Left lung (tissue), 10 donors: ENCODE measurements around the gene SOX8. TPM values are rescaled to one million over a fixed set of nuclear protein-coding genes. Genes with fewer than 3 reads are reported as not detected.

ENCODE experiments used
- ATAC-seq: fragments of 200-7000 bp; cut with Tn5 transposase; one replicate; pipeline ENCODE4 v1.9.1; 2020; ENCODE audit warnings: moderate library complexity
- DNase-seq, 4 donors: peaks; one replicate each; pipeline ENCODE4 v3.0.0-alpha.2; 2013 to 2020
- H3K27ac ChIP-seq, 2 donors: fragments of 200-600 bp; sonication (generic) in 1 of 2; one replicate each; pipeline versions ENCODE4 v1.5.0 to v1.8.0; 2020 to 2021
- H3K27me3 ChIP-seq, 2 donors: fragments of 200-600 bp; sonication (generic) in 1 of 2; one replicate each; pipeline versions ENCODE4 v1.5.0 to v1.8.0; 2020 to 2021
- H3K36me3 ChIP-seq, 2 donors: fragments of 200-600 bp; sonication (generic) in 1 of 2; one replicate each; pipeline versions ENCODE4 v1.5.0 to v1.8.0; 2020 to 2021
- H3K4me1 ChIP-seq, 2 donors: fragments of 200-600 bp; one replicate each; pipeline ENCODE4 v1.8.0; 2021
- H3K4me3 ChIP-seq, 2 donors: fragments of 200-600 bp; sonication (generic) in 1 of 2; one replicate each; pipeline versions ENCODE4 v1.5.0 to v1.8.0; 2020 to 2021; ENCODE audit warnings: mild to moderate bottlenecking in 1 of 2
- H3K9me3 ChIP-seq, 2 donors: fragments of 200-600 bp; sonication (generic) in 1 of 2; one replicate each; pipeline versions ENCODE4 v1.5.0 to v1.8.0; 2020 to 2021
- CTCF ChIP-seq, 2 donors: fragments of 200-600 bp; sonication (generic) in 1 of 2; IDR thresholded peaks; one replicate each; pipeline versions ENCODE4 v1.5.0 to v1.8.0; 2021; ENCODE audit warnings: antibody characterized with exemption in 2 of 2
- intact Hi-C, 2 donors: fragments of 100-400 bp; cut with DNase I; formaldehyde crosslinking; loops; one replicate each; pipeline versions ENCODE4 v1.11.2 to v1.14.2; 2022
- polyA plus RNA-seq, 6 donors: library from polyadenylated mRNA; unstranded; fragments of 120-200 nt; gene quantifications; one replicate each; pipeline ENCODE4 v1.2.1, GENCODE V29; 2013; ENCODE audit not compliant: insufficient read length in 6 of 6
- total RNA-seq, 2 donors: library from RNA; stranded (reverse); fragmentation: NEBNext Ultra II Directional; extraction: Animal tissue kit (Norgen Biotek cat#: 25700); gene quantifications; one replicate each; pipeline ENCODE4 v1.2.1, GENCODE V29; 2021
- donor health status: DM: no; HTN: yes; CAD: no.
- donor health status: DM: no; HTN: no; CAD: no.

Gene SOX8
- total and polyA plus RNA-seq, 8 donors: 0.26 to 4.1 (median 2.5) TPM

- intact Hi-C loops: no loop called here
- Histone ChIP-seq H3K27me3 (peaks cover 31 to 80% of the 10 kb centered on the region in 2 donors), H3K9me3 (no peaks in the 10 kb centered on the region), H3K27ac (no peak overlapping the region), H3K4me3 (peak overlapping the region; percentile 21 to 42), H3K4me1 (peaks cover 0 to 20% of the 10 kb centered on the region in 2 donors), H3K36me3 (no peaks in the 10 kb centered on the region)
- TF ChIP-seq CTCF (IDR thresholded peaks at IDR 0.05): no peak
- DNase-seq: no peak
- ATAC-seq: no peak
Observed at GRCh38 chr16:979859-980594, 1.5 kb upstream of the SOX8 start.

GRCh38 chr16:980595-980854, 1.0 kb upstream of the SOX8 start:
- intact Hi-C loops: no loop called here
- H3K4me1 ChIP-seq: peaks cover 0 to 20% of the 10 kb centered on the region in 2 donors
- H3K9me3 ChIP-seq: no peaks in the 10 kb centered on the region
- peak overlapping the region; percentile 21 to 42 for H3K4me3 ChIP-seq
- TF ChIP-seq CTCF (IDR thresholded peaks at IDR 0.05): no peak
- peaks cover 31 to 85% of the 10 kb centered on the region in 2 donors for H3K27me3 ChIP-seq
- DNase-seq (no peak), ATAC-seq (no peak)
- H3K36me3 ChIP-seq: no peaks in the 10 kb centered on the region
- H3K27ac ChIP-seq: no peak overlapping the region

- H3K36me3 ChIP-seq: no peaks in the 10 kb centered on the region
- H3K27me3 ChIP-seq: peaks cover 31 to 95% of the 10 kb centered on the region in 2 donors
- TF ChIP-seq CTCF (IDR thresholded peaks at IDR 0.05): no peak
- DNase-seq (no peak), ATAC-seq (no peak)
- peak overlapping the region in 1 of 2 donors; percentile 17 for H3K4me3 ChIP-seq
- no peak overlapping the region for H3K27ac ChIP-seq
- H3K9me3 ChIP-seq: no peaks in the 10 kb centered on the region
- H3K4me1 ChIP-seq: peaks cover 0 to 20% of the 10 kb centered on the region in 2 donors
- intact Hi-C loops: no loop called here
Observed at GRCh38 chr16:982145-983043, 824 bp downstream of the SOX8 start.

GRCh38 chr16:983044-984030, 1.8 kb downstream of the SOX8 start:
- peaks cover 31 to 100% of the 10 kb centered on the region in 2 donors for H3K27me3 ChIP-seq
- H3K36me3 ChIP-seq: no peaks in the 10 kb centered on the region
- intact Hi-C loops: no loop called here
- DNase-seq: no peak
- no peak overlapping the region for H3K4me3 ChIP-seq
- peaks cover 0 to 20% of the 10 kb centered on the region in 2 donors for H3K4me1 ChIP-seq
- no peak for ATAC-seq
- TF ChIP-seq CTCF (IDR thresholded peaks at IDR 0.05): no peak
- no peaks in the 10 kb centered on the region for H3K9me3 ChIP-seq
- H3K27ac ChIP-seq: no peak overlapping the region
